H7 (cell line): Measurements from ENCODE around the gene ADIPOQ. TPM values are rescaled to one million over a fixed set of nuclear protein-coding genes. Genes with fewer than 3 reads are reported as not detected.
"Not testable (repeated sequence)": the region's sequence is repeated elsewhere in the genome, so short reads cannot be mapped to it uniquely, and the experiment has no call there.

Source experiments
- DNase-seq: peaks from one replicate; pipeline ENCODE4 v3.0.0; 2012
- H3K27me3 ChIP-seq: 2 replicates; pipeline ENCODE4 v1.6.0; 2011; ENCODE audit warnings: mild to moderate bottlenecking, low read length; ENCODE audit not compliant: control insufficient read depth, insufficient read depth
- H3K36me3 ChIP-seq: replicated peaks from 2 replicates; pipeline ENCODE4 v1.5.1; 2011; ENCODE audit warnings: low read length; ENCODE audit not compliant: control insufficient read depth, insufficient read depth
- H3K4me3 ChIP-seq: 2 replicates; pipeline ENCODE4 v1.5.1; 2011; ENCODE audit warnings: low read depth, mild to moderate bottlenecking, control low read depth, low read length, moderate library complexity; ENCODE audit not compliant: insufficient read depth
- total RNA-seq: library from RNA; depleted of rRNA; stranded (reverse); fragments of >200 nt; shearing (Covaris generic); gene quantifications from 2 replicates; pipeline ENCODE4 v1.2.3, GENCODE V29; 2014

The ADIPOQ gene
- total RNA-seq, 1 experiment from 2014 or later = not detected

GRCh38 chr3:186871403-186871924, 29.0 kb downstream of the ADIPOQ start:
- H3K36me3 ChIP-seq = no peaks in the 10 kb centered on the region
- no peak for DNase-seq
- no peak overlapping the region for H3K4me3 ChIP-seq
- H3K27me3 ChIP-seq = no peaks in the 10 kb centered on the region

- DNase-seq = not testable (repeated sequence)
These were observed 31.3 kb downstream of the ADIPOQ start for GRCh38 chr3:186873796-186874195.

GRCh38 chr3:186874216-186874615, 31.7 kb downstream of the ADIPOQ start:
- not testable (repeated sequence) for DNase-seq, H3K27me3 ChIP-seq, H3K4me3 ChIP-seq, H3K36me3 ChIP-seq

More at GRCh38 chr3:186873796-186874195, 31.3 kb downstream of the ADIPOQ start:
- H3K4me3 ChIP-seq, H3K27me3 ChIP-seq, H3K36me3 ChIP-seq: not testable (repeated sequence)

GRCh38 chr3:186874841-186875240, 32.3 kb downstream of the ADIPOQ start:
- not testable (repeated sequence) for H3K4me3 ChIP-seq, H3K27me3 ChIP-seq, DNase-seq, H3K36me3 ChIP-seq

GRCh38 chr3:186875708-186876107, 33.2 kb downstream of the ADIPOQ start:
- Histone ChIP-seq H3K27me3 (no peaks in the 10 kb centered on the region), H3K4me3 (no peak overlapping the region), H3K36me3 (no peaks in the 10 kb centered on the region)
- DNase-seq = no peak

- H3K27me3 ChIP-seq = no peaks in the 10 kb centered on the region
- no peak for DNase-seq
- no peaks in the 10 kb centered on the region for H3K36me3 ChIP-seq
- H3K4me3 ChIP-seq = no peak overlapping the region
These were observed 37.3 kb downstream of the ADIPOQ start for GRCh38 chr3:186879781-186880180.

- no peak for DNase-seq
- no peaks in the 10 kb centered on the region for H3K27me3 ChIP-seq
- no peaks in the 10 kb centered on the region for H3K36me3 ChIP-seq
- H3K4me3 ChIP-seq = no peak overlapping the region
These were observed 37.9 kb downstream of the ADIPOQ start for GRCh38 chr3:186880406-186880805.

- DNase-seq = no peak
- Histone ChIP-seq H3K4me3 (no peak overlapping the region), H3K27me3 (no peaks in the 10 kb centered on the region), H3K36me3 (no peaks in the 10 kb centered on the region)
These were observed 39.6 kb downstream of the ADIPOQ start for GRCh38 chr3:186882150-186882524.

- no peak for DNase-seq
- no peak overlapping the region for H3K4me3 ChIP-seq
- no peaks in the 10 kb centered on the region for H3K36me3 ChIP-seq
- no peaks in the 10 kb centered on the region for H3K27me3 ChIP-seq
These were observed 40.6 kb downstream of the ADIPOQ start for GRCh38 chr3:186882881-186883685.

GRCh38 chr3:186883686-186884058, 41.2 kb downstream of the ADIPOQ start:
- Histone ChIP-seq H3K4me3 (no peak overlapping the region), H3K36me3 (no peaks in the 10 kb centered on the region), H3K27me3 (no peaks in the 10 kb centered on the region)
- DNase-seq = no peak

GRCh38 chr3:186884868-186885267, 42.4 kb downstream of the ADIPOQ start:
- H3K36me3 ChIP-seq, H3K4me3 ChIP-seq, H3K27me3 ChIP-seq, DNase-seq: not testable (repeated sequence)

- H3K4me3 ChIP-seq = no peak overlapping the region
- no peaks in the 10 kb centered on the region for H3K36me3 ChIP-seq
- no peak for DNase-seq
- H3K27me3 ChIP-seq = no peaks in the 10 kb centered on the region
These were observed 43.9 kb downstream of the ADIPOQ start for GRCh38 chr3:186886202-186886981.

- not testable (repeated sequence) for H3K4me3 ChIP-seq, DNase-seq, H3K36me3 ChIP-seq, H3K27me3 ChIP-seq
These were observed 45.0 kb downstream of the ADIPOQ start for GRCh38 chr3:186887507-186887938.

GRCh38 chr3:186888569-186888968, 46.1 kb downstream of the ADIPOQ start:
- Histone ChIP-seq H3K27me3 (no peaks in the 10 kb centered on the region), H3K36me3 (no peaks in the 10 kb centered on the region), H3K4me3 (no peak overlapping the region)
- DNase-seq = no peak

GRCh38 chr3:186889698-186890097, 47.2 kb downstream of the ADIPOQ start:
- not testable (repeated sequence) for H3K4me3 ChIP-seq, H3K36me3 ChIP-seq, H3K27me3 ChIP-seq, DNase-seq
